Osteoblast (primary cell): ENCODE results near the gene TSPO. TPM values are rescaled to one million over a fixed set of nuclear protein-coding genes. Genes with fewer than 3 reads are reported as not detected.

Experiments
- DNase-seq: peaks from one replicate; pipeline ENCODE4 v3.0.0; 2011; ENCODE audit warnings: low spot score, mixed read lengths; ENCODE audit not compliant: insufficient read length; ENCODE audit errors: missing footprints
- H2AFZ ChIP-seq: 2 replicates; pipeline ENCODE4 v1.6.0; 2011; ENCODE audit warnings: mild to moderate bottlenecking, low read length
- H3K27ac ChIP-seq: 2 replicates; pipeline ENCODE4 v1.5.1; 2011; ENCODE audit warnings: mild to moderate bottlenecking, low read depth, low read length, moderate library complexity
- H3K27me3 ChIP-seq: 2 replicates; pipeline ENCODE4 v1.6.0; 2012; ENCODE audit warnings: mild to moderate bottlenecking, control low read depth, inconsistent platforms, low read length, moderate library complexity; ENCODE audit not compliant: insufficient read depth
- H3K36me3 ChIP-seq: 2 replicates; pipeline ENCODE4 v1.5.1; 2011; ENCODE audit warnings: mild to moderate bottlenecking, low read length, control low read depth, moderate library complexity; ENCODE audit not compliant: insufficient read depth
- H3K4me1 ChIP-seq: 2 replicates; pipeline ENCODE4 v1.5.1; 2011; ENCODE audit warnings: mild to moderate bottlenecking, low read length, control low read depth, moderate library complexity; ENCODE audit not compliant: insufficient read depth
- H3K4me2 ChIP-seq: 2 replicates; pipeline ENCODE4 v1.6.0; 2011; ENCODE audit warnings: mild to moderate bottlenecking, low read length; ENCODE audit not compliant: insufficient read depth
- H3K4me3 ChIP-seq: fragments of 200-600 bp; sonication (generic); 3 replicates; pipeline ENCODE4 v1.5.1; 2012; ENCODE audit warnings: mild to moderate bottlenecking, low read length, inconsistent platforms; ENCODE audit not compliant: insufficient read depth
- H3K79me2 ChIP-seq: 2 replicates; pipeline ENCODE4 v1.6.0; 2012; ENCODE audit warnings: mild to moderate bottlenecking, low read length, control low read depth, inconsistent platforms; ENCODE audit not compliant: insufficient read depth
- H3K9me3 ChIP-seq: 2 replicates; pipeline ENCODE4 v1.5.1; 2011; ENCODE audit warnings: low read depth, low read length, control low read depth
- H4K20me1 ChIP-seq: 2 replicates; pipeline ENCODE4 v1.6.0; 2012; ENCODE audit warnings: mild to moderate bottlenecking, low read length, control low read depth; ENCODE audit not compliant: insufficient read depth
- CTCF ChIP-seq: IDR thresholded peaks from 2 replicates; pipeline ENCODE4 v1.5.1; 2011; ENCODE audit warnings: mild to moderate bottlenecking, low read depth, low read length, moderate library complexity; ENCODE audit errors: extremely low read depth
- total RNA-seq: library from RNA; depleted of rRNA; stranded (reverse); fragments of >200 nt; gene quantifications from 2 replicates; pipeline ENCODE4 v1.2.3, GENCODE V29; 2012

Gene TSPO
- total RNA-seq, 1 donor = 297 TPM

- no peak for DNase-seq
- no peak overlapping the region for H2AFZ ChIP-seq
- H3K4me3 ChIP-seq = no peak overlapping the region
- H3K4me1 ChIP-seq = no peaks in the 10 kb centered on the region
- no peaks in the 10 kb centered on the region for H4K20me1 ChIP-seq
- TF ChIP-seq CTCF = no peak
- no peaks in the 10 kb centered on the region for H3K36me3 ChIP-seq
- peaks cover 4% of the 10 kb centered on the region for H3K27me3 ChIP-seq
- H3K27ac ChIP-seq = no peak overlapping the region
- no peaks in the 10 kb centered on the region for H3K9me3 ChIP-seq
- no peaks in the 10 kb centered on the region for H3K79me2 ChIP-seq
- no peak overlapping the region for H3K4me2 ChIP-seq
Measured at GRCh38 chr22:43202756-43203410, 51.5 kb downstream of the TSPO start.

GRCh38 chr22:43203471-43203981 lies 52.2 kb downstream of the TSPO start:
- Histone ChIP-seq H3K27me3 (no peaks in the 10 kb centered on the region), H3K79me2 (no peaks in the 10 kb centered on the region), H3K4me1 (no peaks in the 10 kb centered on the region), H3K4me3 (no peak overlapping the region), H3K9me3 (no peaks in the 10 kb centered on the region), H4K20me1 (no peaks in the 10 kb centered on the region), H3K27ac (no peak overlapping the region), H3K4me2 (no peak overlapping the region), H2AFZ (no peak overlapping the region), H3K36me3 (no peaks in the 10 kb centered on the region)
- DNase-seq = no peak
- TF ChIP-seq CTCF = no peak

GRCh38 chr22:43205261-43205691 lies 53.9 kb downstream of the TSPO start:
- no peaks in the 10 kb centered on the region for H4K20me1 ChIP-seq
- TF ChIP-seq CTCF = no peak
- no peak overlapping the region for H3K4me2 ChIP-seq
- H3K79me2 ChIP-seq = no peaks in the 10 kb centered on the region
- no peak overlapping the region for H3K27ac ChIP-seq
- H3K9me3 ChIP-seq = no peaks in the 10 kb centered on the region
- no peak overlapping the region for H2AFZ ChIP-seq
- no peak for DNase-seq
- H3K27me3 ChIP-seq = no peaks in the 10 kb centered on the region
- H3K4me1 ChIP-seq = no peaks in the 10 kb centered on the region
- H3K36me3 ChIP-seq = no peaks in the 10 kb centered on the region
- no peak overlapping the region for H3K4me3 ChIP-seq

- no peaks in the 10 kb centered on the region for H3K4me1 ChIP-seq
- no peaks in the 10 kb centered on the region for H3K27me3 ChIP-seq
- no peaks in the 10 kb centered on the region for H3K36me3 ChIP-seq
- H3K27ac ChIP-seq = no peak overlapping the region
- H3K79me2 ChIP-seq = no peaks in the 10 kb centered on the region
- no peak overlapping the region for H3K4me3 ChIP-seq
- no peaks in the 10 kb centered on the region for H4K20me1 ChIP-seq
- TF ChIP-seq CTCF = no peak
- no peak for DNase-seq
- no peaks in the 10 kb centered on the region for H3K9me3 ChIP-seq
- H2AFZ ChIP-seq = no peak overlapping the region
- H3K4me2 ChIP-seq = no peak overlapping the region
Measured at GRCh38 chr22:43205748-43206508, 54.6 kb downstream of the TSPO start.
